NCI-H510A (cell line): ENCODE measurements around the gene NPHP4.
"Not testable (repeated sequence)": the region's sequence is repeated elsewhere in the genome, so short reads cannot be mapped to it uniquely, and the experiment has no call there.

Experiments
- DNase-seq: peaks from one replicate; lab custom pipeline; 2025; lab: John Stamatoyannopoulos, UW

NPHP4 gene

DNA sequence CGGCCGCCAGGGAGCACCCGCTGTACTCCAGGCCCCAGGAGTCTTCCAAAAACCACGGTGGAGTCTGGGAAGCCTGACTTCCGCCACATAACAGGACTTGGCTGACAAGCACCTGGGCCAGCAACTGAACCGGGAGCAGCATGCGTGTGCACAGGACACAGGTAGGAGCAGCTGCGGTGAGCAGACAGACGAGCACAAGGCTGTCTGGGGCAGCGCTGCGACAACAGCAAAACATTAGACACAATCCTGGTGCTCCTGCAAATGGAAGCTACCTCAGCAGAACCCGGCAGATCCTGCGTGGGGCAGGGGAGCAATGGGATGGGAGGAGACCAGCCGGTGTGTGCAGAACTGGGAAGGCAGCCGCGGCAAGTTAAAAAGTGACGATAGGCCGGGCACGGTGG, 80.4 kb downstream of the NPHP4 start:
- DNase-seq: no peak

DNA sequence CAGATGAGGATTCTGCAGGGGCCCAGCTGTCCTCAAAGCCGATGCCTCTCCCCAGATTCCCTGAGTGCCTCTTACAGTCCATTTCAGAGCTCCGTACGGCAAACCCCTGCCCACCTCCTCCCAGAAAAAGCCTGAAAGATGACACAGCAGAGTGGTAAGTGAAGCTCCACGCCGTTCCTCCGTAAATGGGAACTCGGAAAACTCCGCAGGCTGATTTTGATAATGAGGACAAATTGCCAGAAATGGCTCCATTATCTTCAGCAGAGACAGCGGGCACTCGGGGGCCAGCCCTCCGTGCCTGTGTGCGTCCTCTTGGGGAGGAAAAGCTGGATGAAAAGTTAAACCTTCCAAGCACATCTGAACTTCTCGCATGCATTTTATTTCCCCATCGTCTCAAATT, 81.1 kb downstream of the NPHP4 start:
- no peak for DNase-seq

DNA sequence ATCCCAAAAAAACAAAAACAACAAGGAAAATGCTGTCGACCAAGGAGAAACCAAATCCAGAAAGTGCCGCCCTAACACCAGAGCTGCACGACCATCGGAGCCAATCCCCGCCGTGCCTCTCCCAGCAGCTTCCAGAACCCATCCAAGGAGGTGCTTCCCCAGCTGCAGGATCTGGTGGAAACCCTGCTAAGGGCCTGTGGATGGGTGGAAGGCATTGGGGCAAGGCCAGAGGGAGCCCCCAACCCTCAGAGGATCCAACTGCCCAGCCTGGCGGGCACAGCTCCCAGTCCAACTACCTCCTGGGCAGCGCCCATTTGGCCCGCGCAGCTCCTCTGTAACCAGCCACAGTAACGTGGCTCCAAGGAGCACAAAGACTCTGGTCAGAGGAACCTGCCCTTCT, 81.6 kb downstream of the NPHP4 start:
- DNase-seq: no peak

DNA sequence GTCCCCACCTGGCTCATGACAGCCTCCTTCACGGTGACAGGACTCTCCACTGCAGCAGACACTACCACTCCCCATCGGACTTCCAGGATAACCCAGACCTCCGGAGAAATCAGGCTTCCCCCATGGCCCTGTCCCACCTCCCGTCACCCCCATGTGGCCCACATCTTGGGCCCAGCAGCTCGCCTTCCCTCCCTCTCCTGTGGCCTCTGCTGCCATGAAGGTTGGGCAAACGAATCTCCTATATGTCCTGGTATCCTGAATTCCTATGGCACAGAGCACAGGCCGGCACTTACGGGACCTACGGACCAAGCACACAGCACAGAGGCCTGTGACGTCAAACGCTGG, 82.0 kb downstream of the NPHP4 start:
- DNase-seq: no peak

DNA sequence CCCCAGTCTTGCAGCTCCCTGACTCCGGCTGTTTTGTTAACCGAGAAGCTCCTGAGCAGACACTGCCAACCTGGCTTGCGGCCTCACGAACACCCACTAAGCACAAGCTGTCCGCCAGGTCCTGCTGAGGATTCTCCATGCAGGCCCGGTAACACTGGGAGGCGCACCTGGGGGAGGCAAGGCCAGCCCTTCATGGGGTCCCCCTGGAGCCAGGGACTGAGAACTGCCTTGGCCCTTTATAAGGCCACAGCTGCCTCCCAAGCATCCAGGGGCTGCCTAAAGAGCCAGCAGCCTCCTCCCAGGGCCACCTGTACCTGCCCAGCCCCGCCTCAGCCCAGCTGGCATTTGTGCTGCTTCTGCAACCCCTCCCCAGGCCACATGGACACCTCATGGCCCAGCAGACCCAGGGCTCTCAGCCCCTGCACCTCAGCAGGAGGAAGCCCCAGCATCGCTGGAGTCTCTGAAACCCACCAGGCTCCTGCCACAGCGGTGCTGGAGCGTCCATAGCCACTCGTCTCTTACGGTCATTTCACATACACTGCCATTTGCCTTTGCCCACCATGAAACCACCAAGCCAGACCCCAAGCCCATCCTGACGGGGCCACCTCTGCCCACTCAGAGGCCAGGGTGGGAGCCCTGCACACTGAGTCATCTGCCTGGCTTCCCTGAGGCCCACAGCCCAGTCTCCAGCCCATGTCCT, 82.5 kb downstream of the NPHP4 start:
- no peak for DNase-seq

DNA sequence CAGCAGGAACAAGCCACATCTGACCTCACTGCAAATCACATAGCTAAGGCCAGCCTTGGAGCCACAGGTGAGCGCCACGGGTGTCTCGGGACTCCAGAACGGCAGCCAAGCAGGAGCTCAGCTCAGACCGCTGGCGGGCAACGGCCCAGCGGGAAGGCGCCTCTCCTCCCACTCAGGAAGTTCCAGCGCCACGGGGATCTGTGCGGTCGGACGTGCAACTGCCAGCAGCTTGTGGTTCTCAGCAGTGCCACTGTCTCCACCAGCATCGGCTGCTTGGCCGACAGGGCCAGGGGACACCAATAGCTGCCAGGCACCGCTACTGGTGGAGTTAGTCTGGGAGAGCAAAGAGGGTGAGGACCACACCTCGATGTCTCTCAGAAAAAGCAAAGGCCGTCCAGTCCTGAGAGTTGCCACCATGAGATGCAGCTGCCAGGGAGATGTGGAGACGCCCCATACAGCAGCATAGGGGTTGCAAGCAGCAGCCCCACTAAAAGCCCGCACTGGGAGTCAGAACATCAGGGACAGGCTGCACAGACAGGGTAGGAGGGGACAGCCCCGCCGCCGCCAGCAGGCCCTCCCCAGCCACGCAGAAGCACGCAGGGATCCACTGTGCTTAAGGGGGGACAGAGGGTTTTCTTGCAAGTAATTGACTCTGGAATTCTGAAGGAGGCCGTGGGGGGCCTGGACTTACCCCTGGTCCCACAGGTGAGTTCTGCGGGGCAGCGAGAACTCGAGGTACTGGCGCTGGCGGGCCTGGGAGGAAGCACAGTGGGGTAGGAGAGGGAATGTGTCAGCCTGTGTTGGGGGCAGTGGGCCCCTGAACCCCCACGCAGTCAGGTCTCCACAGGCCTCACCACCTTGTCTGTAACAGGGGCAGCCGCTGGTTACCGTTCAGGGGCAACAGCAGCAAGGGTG, 83.5 kb downstream of the NPHP4 start:
- DNase-seq: no peak

DNA sequence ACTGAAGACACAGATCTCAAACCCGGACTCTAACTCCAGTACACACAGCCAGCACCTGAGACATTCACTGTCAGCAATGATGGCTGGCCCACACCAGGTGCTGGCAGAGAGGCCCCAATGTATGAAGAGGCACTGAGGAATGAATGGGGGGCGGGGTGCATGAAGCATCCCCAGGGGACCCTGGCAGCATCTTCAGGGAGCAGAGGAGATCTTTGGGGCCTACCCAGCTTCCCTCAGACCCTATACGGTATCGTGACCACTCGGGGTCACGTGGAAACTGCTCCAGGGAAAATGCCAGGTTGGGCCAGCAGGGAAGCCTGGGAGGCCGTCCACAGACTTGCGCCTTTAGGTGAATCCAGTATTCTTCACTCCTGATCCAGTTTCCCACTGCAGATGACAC, 84.3 kb downstream of the NPHP4 start:
- DNase-seq: no peak

DNA sequence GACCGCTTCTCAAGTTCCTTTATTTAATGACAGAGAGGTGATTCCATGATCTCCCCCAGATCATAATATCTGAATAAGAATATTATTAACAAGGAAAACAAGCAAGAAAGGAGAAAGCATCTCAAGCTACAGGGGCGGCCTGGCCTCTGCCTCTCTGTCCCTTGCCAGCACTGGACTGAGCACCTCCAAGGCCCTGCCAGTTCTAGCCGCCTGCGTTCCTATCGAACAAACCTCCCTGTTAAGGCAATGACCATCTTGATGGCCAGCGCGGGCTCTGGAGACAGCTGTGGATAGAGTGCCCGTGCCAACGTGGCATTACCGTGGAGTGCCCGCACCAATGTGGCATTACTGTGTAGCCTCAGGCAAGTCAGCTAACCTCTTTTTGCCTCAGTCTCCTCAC, 84.8 kb downstream of the NPHP4 start:
- DNase-seq: no peak

DNA sequence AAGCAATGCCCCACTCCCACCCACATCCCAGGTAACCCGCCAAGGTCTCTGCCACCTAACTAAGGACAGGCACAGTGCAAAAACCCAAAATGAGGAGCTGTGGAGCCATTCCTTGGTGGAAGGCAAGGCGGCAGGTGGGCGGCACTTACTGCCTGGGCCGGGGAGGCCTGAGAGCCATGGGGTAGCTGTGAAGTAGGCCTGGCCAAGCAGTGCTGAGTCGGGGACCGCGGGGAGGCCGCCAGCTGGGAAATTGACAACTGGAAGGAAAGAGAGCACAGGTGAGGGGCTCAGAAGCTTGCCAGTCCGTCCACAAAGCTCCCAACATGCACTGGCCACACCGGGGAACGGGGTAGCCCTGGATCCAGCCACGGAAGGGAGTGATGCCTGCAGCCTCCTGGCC, 85.3 kb downstream of the NPHP4 start:
- DNase-seq: no peak

DNA sequence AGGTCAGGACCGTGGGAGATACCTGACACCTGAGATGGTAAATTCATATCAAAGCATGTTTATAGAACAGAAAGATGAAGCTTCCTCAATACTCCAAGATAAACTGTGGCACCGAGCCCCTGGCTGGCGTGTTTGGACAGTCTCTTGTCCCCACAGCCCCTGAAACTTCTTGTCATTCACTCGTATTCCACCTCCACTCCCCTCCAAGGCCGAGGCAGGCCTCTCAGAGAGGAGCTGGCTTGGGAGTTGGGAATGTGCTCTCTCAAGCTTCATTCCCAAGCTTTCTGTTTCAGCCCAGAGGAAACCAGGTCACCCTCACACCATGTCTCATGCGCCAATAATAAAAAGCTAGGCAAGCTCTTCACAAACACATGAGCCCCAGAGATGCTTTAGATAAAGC, 86.1 kb downstream of the NPHP4 start:
- no peak for DNase-seq

DNA sequence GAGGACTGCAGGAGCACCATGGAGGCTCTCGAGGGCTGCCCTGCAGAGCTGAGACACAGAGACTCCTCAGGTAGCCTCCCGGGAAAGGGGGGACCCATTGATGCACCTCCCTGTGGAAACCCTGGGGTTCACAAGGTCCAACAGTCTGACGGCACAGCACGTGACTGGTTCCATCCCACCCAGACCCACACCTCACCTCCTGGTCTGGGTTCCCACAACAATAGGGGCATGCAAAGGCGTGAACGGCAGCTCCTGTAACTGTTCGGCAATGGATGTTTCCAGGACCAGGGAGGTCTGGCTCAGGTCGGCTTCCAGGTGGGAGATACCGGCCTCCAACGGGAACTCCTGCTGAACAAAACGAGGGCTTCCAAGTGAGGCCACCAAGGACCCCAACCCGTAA, 86.8 kb downstream of the NPHP4 start:
- no peak for DNase-seq

DNA sequence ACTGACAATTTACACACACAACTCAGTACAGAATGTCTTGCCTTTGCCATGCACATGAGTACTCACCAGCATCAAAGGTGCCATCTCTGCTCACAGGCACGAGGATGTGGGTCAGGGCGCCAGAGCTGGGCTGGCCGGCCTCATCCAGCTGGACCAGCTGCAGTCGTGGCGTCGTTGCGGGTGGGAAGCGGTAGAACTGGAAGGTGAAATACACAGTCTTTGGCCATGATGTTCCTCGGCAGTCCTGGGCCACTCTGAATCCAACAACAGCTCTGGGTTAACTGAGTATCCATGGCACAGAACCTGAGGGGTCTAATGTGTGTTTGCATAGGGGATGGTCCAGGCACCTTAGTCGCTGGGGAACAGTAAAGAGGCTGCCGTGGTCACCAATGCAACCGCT, 87.7 kb downstream of the NPHP4 start:
- no peak for DNase-seq

DNA sequence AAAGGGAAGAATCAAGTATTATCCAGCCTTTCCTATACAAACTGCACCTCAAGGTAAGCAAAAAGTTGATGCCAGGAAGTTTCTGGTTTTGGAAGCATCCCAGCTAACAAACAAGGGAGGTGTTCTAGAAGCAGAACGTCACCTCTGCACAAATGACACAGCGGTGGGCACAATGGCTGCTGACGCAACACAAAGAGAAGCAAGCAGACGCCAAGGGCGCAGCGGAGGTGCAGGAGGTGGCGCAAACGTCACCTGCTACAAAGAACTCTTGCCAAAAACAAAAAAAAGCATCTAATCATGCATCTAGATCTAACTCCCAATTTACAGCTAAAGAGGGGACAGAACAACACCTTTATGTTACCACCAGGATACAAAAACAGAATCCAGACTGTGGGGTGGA, 88.5 kb downstream of the NPHP4 start:
- no peak for DNase-seq

DNA sequence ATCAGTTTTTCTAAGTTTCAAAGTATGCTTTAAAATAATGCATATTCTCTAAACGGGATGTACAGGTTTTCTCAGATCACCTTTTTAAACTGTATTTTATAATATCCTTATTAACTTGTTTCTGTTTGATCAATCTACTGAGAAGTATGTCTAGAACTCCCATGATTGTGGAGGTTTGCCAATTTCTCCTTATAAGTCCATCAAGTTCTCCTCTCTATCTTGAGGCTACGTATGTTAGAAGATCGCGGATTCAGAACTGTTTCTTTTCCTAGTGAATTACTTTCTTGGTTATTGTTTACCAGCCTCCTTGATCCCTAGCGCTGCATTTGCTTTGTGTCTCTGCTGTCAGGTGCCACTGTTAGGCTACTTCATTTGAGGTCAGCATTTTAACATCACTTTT, 89.2 kb downstream of the NPHP4 start:
- no peak for DNase-seq

DNA sequence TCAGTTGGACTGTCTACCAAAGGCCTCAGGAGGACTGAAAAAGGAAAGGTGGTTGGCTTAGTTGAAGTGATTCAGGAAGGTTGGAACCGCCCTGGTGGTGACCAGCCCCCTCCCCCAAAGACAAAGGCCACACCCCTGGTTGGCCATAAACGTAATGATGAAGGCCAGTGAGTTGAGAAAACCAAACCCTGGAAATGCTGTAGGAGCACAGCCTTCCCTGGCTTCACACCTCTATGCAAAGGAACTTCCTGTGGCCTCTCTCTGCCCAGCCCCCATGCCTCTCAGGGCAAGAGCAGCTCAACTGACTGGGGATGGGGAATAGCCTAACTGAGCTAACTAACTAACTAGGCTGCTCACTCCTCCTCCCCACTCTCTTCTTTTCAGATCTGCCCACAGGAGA, 90.4 kb downstream of the NPHP4 start:
- DNase-seq: no peak

DNA sequence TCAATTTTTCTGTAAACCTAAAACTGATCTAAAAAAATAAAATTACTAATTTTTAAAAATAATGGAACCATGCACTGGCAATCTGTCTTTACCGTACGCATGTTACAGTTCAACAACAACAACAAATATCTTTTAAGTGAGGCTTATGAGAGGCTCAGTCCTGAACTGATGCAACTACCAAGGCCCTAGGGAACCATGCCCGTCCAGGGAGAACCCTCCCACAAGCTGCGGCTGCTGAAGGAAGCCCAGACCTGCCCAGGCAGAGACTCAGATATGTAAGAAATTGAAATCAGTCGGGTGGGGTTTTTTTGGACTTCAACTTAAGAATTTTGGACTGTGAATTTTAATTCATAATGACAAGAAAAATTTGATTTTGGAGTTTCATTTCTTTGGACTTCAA, 91.1 kb downstream of the NPHP4 start:
- no peak for DNase-seq

DNA sequence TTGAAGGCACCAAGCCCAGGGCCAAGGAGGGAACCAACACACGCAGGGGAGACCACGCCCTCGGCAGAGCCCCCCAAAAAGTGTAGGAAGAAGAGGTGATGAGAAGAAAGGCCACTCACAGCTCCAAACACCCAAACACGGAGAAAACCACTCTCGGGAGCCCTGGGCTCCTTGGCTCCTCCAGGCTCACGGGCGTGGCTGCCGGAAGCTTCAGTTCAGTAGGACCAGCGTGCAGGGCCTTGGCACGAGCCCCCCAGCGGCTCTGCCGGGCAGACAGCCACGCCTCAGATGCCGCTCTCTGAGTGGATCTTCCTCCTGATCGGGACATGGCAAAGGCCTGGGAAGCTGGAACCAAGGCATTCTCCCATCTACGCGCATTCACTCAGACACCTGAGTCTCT, 94.0 kb downstream of the NPHP4 start:
- no peak for DNase-seq

DNA sequence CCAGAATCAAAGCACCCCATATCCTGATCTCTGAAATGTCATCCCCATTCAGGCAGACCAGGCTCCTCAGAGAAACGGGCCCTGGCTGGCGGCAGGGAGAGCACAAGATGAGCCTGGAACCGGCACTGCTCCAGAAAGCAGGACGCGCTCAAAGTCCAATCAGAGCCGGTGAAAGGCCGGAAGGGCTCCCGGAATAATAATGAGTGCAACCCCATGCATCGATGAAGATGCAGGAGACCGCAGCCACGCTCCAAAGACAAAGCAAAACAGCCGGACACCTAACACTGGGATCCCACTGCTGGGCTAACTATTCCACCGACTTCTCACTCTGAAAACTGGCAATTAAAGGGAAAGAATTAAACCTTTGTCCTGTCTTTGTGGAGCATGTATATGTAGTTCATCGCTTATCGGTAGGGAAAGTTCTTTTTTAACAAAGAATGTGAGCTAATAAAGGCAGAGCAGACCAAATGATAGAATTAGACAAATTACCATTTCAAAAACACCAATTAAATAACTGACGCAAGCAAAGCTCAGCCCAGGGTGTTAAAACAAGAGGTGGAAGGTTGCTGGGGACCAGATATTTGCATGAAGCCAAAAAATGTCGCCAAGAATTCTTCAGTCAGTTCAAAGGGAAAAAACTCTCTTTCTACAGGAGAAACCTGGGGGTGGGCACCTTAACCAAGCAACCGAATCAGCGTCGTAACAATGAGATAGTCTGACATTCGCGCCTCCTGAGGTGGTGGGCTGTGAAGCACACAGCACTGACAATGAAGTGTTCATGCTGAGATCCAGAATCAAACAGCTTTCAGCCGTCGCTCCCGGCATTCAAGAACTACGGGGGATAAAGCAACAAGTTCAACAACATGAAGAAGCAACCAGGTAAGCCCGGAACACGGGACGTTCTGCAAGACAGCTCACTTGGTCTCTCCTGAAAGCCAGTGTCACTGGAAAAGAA, 95.2 kb downstream of the NPHP4 start:
- no peak for DNase-seq

DNA sequence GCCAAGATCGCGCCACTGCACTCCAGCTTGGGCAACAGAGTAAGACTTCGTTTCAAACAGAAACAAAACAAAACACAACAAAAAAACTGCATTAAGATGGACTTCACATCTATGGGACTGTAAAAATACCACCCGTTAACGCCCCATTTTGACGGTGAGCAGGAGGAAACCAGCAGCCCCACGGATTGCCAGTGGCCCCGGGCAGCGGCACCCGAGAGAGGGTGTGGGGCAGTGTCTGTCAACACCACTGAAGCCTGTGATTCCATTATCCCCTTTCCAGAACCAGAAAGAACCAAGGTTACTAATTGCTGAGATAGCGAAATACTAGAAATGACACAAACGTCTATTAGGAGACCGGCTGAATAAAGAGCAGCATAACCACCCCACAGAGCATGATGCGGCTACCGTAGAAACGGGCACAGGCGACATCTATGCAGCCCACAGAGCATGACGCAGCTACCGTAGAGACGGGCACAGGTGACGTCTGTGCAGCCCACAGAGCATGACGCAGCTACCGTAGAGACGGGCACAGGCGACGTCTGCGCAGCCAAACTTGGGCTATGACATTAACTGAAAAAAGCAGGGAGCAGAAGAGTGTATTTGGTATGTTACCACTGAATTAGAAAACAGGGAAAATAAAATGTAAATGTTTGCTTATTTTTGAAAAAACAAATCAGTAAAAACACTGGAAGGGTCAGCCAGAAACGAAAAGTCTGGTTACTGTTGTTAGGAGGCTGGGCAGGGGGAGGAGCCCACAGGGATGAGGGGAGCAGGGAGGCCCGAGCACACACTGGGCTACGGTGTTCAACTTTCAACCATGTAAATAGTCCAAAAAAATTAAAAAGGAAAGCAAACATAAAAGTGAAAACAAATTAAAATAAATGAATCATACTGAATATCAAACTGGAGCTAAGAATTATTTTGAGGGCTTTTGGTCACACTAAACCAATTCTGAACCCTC, 96.5 kb downstream of the NPHP4 start:
- no peak for DNase-seq

DNA sequence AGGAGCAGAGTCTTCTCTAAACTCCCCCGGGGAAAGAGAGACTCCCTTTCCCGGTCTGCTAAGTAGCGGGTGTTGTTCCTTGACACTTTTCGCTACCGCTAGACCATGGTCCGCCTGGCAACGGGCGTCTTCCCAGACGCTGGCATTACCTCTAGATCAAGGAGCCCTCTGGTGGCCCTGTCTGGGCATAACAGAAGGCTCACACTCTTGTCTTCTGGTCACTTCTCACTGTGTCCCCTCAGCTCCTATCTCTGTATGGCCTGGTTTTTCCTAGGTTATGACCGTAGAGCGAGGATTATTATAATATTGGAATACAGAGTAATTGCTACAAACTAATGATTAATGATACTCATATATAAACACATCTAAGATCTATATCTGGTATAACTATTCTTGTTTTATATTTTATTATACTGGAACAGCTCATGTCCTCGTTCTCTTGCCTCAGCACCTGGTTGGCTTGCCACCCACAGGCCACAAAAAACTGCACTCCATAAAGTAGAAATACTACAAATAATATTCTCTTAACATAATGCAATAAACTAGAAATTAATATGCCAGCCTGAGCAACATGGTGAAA, 98.4 kb downstream of the NPHP4 start:
- DNase-seq: not testable (repeated sequence)

DNA sequence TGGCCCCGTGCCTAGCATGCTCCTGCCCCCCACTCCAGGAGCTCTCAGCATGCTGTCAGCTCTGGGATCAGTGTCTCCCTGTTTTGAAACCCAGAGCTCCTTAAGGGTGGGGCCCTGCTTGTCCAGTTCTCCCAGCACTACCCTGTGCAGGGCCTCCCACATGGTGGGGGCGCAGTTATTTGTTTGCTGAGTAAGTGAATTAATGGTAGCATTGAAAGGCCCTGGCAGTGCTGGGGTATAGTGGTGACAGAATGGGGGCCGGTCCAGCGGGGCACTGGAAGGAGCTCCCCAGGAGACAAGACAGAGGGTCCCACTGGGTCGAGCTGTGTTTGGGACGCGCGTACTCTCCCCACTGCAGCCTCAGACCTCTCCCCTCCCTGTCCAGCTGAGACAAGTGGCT, 99.9 kb downstream of the NPHP4 start:
- no peak for DNase-seq
